Stomach (tissue), 9 donors: ENCODE data around the gene PCARE. TPM values are rescaled to one million over a fixed set of nuclear protein-coding genes. Genes with fewer than 3 reads are reported as not detected.

ENCODE experiments used
- DNase-seq, 2 donors: peaks; one replicate each; pipeline versions ENCODE4 v3.0.0 to v3.0.0-alpha.2; 2013 to 2019
- H3K27ac ChIP-seq, 5 donors: fragments of 200-600 bp in 4 of 5; sonication (generic) in 4 of 5; one replicate each; pipeline ENCODE4 v1.5.1; 2013 to 2019; ENCODE audit warnings: mild to moderate bottlenecking in 1 of 5, moderate library complexity in 1 of 5
- H3K27me3 ChIP-seq, 3 donors: fragments of 200-600 bp; sonication (generic); one replicate each; pipeline ENCODE4 v1.5.1; 2017 to 2019; ENCODE audit warnings: mixed run types in 1 of 3
- H3K36me3 ChIP-seq, 4 donors: fragments of 200-600 bp; sonication (generic); 1 replicate in 3 of 4; 2 replicates in 1 of 4; pipeline ENCODE4 v1.5.1; 2016 to 2019
- H3K4me1 ChIP-seq, 4 donors: fragments of 200-600 bp; sonication (generic); one replicate each; pipeline ENCODE4 v1.5.1; 2016 to 2019
- H3K4me3 ChIP-seq, 4 donors: fragments of 200-600 bp; sonication (generic) in 3 of 4; one replicate each; pipeline ENCODE4 v1.5.1; 2016 to 2019; ENCODE audit warnings: mild to moderate bottlenecking in 1 of 4
- H3K9me3 ChIP-seq, 4 donors: fragments of 200-600 bp; sonication (generic); one replicate each; pipeline ENCODE4 v1.5.1; 2016 to 2019
- EP300 ChIP-seq: sonication (generic); formaldehyde crosslinking; IDR thresholded peaks from one replicate; pipeline ENCODE4 v1.6.1; 2017; ENCODE audit warnings: antibody characterized with exemption
- POLR2A ChIP-seq, 4 donors: fragments of 450-650 bp; IDR thresholded peaks; one replicate each; pipeline ENCODE4 v1.6.1; 2016; ENCODE audit warnings: antibody characterized with exemption in 4 of 4, control low read depth in 2 of 4, mild to moderate bottlenecking in 1 of 4, moderate library complexity in 1 of 4
- POLR2AphosphoS5 ChIP-seq, 3 donors: sonication (generic); formaldehyde crosslinking; IDR thresholded peaks; one replicate each; pipeline ENCODE4 v1.6.1; 2016; ENCODE audit warnings: antibody characterized with exemption in 3 of 3
- WGBS, 5 donors: extraction: QIAGEN DNeasy Blood & Tissue Kit in 3 of 5; methylation state at CpG; one replicate each; pipeline versions ENCODE4 v1.1.5 to v1.1.7; 2013 to 2018; 5-methylcytosine and 5-hydroxymethylcytosine counted together
- intact Hi-C: fragments of 100-400 bp; cut with DNase I; formaldehyde crosslinking; loops from one replicate; pipeline ENCODE4 v1.15.1; 2023; ENCODE audit warnings: low total_unique reads
- polyA plus RNA-seq, 3 donors: library from polyadenylated mRNA; stranded (reverse); fragments of 200-250 nt; gene quantifications; one replicate each; pipeline ENCODE4 v1.2.3, GENCODE V29; 2013
- total RNA-seq, 5 donors: library from RNA; depleted of rRNA; stranded (reverse); fragments of >200 nt; gene quantifications; one replicate each; pipeline versions ENCODE4 v1.1.0 to v1.2.3, GENCODE V29; 2014 to 2016
- TF ChIP-seq, protein P1 (sequence below), 7 experiments: fragments of 450-650 bp in 4 of 7; fragments of 200-600 bp in 3 of 7; sonication (generic) in 3 of 7; IDR thresholded peaks; one replicate each; pipeline ENCODE4 v1.5.1; 2016 to 2019; ENCODE audit warnings: antibody characterized with exemption in 7 of 7, control low read depth in 2 of 7, mild to moderate bottlenecking in 1 of 7
- donor health status: healthy with polysubstance abuse.
- donor health status: Bipolar disorder and iron deficiency.
- donor health status: healthy.

Gene PCARE
- total and polyA plus RNA-seq, 8 donors: 0.06 to 2.9 (median 0.08) TPM; not detected in 5

DNA sequence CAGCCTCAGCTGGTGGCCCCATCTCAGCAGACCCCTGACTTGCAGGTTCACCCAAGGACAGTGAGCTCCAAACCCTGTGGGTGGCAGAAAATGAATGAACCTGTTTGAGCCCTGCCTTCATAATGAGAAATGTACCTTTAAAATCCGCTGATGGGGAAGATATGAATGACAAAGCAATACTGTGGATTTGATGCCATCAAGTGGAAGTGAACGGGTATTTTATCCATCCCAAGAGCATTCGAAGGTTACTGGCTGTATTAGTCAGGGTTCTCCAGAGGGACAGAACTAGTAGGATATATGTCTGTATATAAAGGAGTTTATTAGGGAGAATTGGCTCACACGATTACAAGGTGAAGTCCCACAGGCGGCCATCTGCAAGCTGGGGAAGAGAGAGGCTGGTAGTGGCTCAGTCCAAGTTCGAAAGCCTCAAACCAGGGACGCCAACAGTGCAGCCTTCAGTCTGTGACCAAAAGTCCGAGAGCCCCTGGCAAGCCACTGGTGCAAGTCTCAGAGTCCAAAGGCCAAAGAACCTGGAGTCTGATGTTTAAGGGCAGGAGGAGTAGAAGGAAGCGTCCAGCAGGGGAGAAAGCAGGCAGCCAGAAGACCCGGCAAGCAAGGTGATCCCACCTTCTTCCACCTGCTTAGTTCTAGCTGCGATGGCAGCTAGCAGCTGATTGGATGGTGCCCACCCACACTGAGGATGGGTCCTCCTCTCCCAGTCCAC lies 61.1 kb downstream of the PCARE start:
- intact Hi-C loops: no loop called here
- WGBS, 5 donors: 66 to 76% (median 74%) methylated on average over 11 of the region's 11 CpGs
- H3K4me1 ChIP-seq: peaks cover 23 to 71% (median 30%) of the 10 kb centered on the region in 4 donors
- no peaks in the 10 kb centered on the region for H3K36me3 ChIP-seq
- DNase-seq: peak in 1 of 2 donors; percentile 39
- no peaks in the 10 kb centered on the region for H3K27me3 ChIP-seq
- TF ChIP-seq EP300 (no peak), POLR2A (IDR thresholded peaks at IDR 0.05) (no peak), POLR2AphosphoS5 (IDR thresholded peaks at IDR 0.05) (no peak)
- TF ChIP-seq, protein P1, sequence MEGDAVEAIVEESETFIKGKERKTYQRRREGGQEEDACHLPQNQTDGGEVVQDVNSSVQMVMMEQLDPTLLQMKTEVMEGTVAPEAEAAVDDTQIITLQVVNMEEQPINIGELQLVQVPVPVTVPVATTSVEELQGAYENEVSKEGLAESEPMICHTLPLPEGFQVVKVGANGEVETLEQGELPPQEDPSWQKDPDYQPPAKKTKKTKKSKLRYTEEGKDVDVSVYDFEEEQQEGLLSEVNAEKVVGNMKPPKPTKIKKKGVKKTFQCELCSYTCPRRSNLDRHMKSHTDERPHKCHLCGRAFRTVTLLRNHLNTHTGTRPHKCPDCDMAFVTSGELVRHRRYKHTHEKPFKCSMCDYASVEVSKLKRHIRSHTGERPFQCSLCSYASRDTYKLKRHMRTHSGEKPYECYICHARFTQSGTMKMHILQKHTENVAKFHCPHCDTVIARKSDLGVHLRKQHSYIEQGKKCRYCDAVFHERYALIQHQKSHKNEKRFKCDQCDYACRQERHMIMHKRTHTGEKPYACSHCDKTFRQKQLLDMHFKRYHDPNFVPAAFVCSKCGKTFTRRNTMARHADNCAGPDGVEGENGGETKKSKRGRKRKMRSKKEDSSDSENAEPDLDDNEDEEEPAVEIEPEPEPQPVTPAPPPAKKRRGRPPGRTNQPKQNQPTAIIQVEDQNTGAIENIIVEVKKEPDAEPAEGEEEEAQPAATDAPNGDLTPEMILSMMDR (IDR thresholded peaks at IDR 0.05): no peak
- H3K9me3 ChIP-seq: no peaks in the 10 kb centered on the region
- H3K27ac ChIP-seq: peak overlapping the region in 4 of 5 donors; percentile 9 to 72 (median 38)
- H3K4me3 ChIP-seq: no peak overlapping the region

DNA sequence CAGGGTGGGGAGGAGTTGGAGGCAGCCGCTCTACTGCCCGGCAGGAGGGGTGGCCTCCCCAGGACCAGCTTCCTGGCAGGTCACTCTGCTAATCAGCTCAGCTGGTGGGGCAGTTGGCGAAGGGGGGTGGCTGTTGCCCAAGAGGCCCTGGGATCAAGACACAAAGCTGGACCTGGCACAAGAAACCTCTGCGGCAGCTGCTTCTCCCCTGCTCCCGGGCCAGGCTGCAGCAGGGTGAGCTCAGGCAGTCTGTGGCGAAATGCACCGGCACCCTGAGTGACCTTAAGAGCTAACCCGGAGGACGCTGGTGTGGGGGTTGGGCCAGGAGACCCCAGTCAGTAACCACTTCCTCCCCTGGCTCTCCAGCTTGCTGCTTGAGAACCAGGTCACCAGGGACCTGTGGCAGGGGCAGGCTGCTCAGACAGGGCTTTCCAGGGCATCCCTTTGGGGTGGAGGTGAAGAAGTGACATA lies 62.1 kb downstream of the PCARE start:
- Histone ChIP-seq H3K4me1 (peaks cover 23 to 71% (median 30%) of the 10 kb centered on the region in 4 donors), H3K4me3 (no peak overlapping the region), H3K27me3 (no peaks in the 10 kb centered on the region), H3K9me3 (no peaks in the 10 kb centered on the region), H3K27ac (peak overlapping the region; percentile 22 to 79 (median 68)), H3K36me3 (no peaks in the 10 kb centered on the region)
- TF ChIP-seq EP300 (no peak), POLR2A (IDR thresholded peaks at IDR 0.05) (no peak), POLR2AphosphoS5 (IDR thresholded peaks at IDR 0.05) (no peak)
- TF ChIP-seq, protein P1 (IDR thresholded peaks at IDR 0.05): no peak
- WGBS, 5 donors: 13 to 32% (median 15%) methylated on average over 8 to 9 of the region's 9 CpGs
- intact Hi-C loops: no loop called here
- peak; percentile 51 to 67 for DNase-seq

Other genes with a start within 250 kb of the PCARE start
- gene TRMT61B, start 204.2 kb downstream of the PCARE start, total RNA-seq: 10 to 100 TPM in 4 of 5 donors, 1 to 10 TPM in 1; 2.3 to 20.9 (median 18.0) TPM
- gene TRMT61B, start 204.2 kb downstream of the PCARE start, polyA plus RNA-seq: 10 to 100 TPM; 14.5 to 24.4 (median 18.3) TPM
- gene WDR43, start 179.9 kb downstream of the PCARE start, total RNA-seq: 10 to 100 TPM; 18.5 to 73.2 (median 59.4) TPM
- 10 to 100 TPM in 2 of 3 donors, 1 to 10 TPM in 1; 9.7 to 13.9 (median 13.7) TPM for gene WDR43, start 179.9 kb downstream of the PCARE start, polyA plus RNA-seq
- gene TOGARAM2, start 93.2 kb downstream of the PCARE start, total RNA-seq: 1 to 10 TPM in 2 of 5 donors, under 1 TPM in 2, not detected in 1; 0.43 to 3.5 (median 1.00) TPM
- gene TOGARAM2, start 93.2 kb downstream of the PCARE start, polyA plus RNA-seq: 1 to 10 TPM in 1 of 3 donors, under 1 TPM in 2; 0.56 to 1.2 (median 0.80) TPM
- gene CLIP4, start 40.9 kb upstream of the PCARE start, total RNA-seq: 10 to 100 TPM in 4 of 5 donors, 1 to 10 TPM in 1; 9.6 to 69.6 (median 22.2) TPM
- 10 to 100 TPM in 1 of 3 donors, 1 to 10 TPM in 2; 6.8 to 12.1 (median 7.0) TPM for gene CLIP4, start 40.9 kb upstream of the PCARE start, polyA plus RNA-seq